CD4-positive, alpha-beta T cell (primary cell): ENCODE measurements around the gene MREG. TPM values are rescaled to one million over a fixed set of nuclear protein-coding genes. Genes with fewer than 3 reads are reported as not detected.

Experiments used
- ATAC-seq: fragments of 200-7000 bp; cut with Tn5 transposase; one replicate; pipeline ENCODE4 v1.10.0; 2022; ENCODE audit warnings: mild to moderate bottlenecking; ENCODE audit not compliant: poor library complexity
- CTCF ChIA-PET: fragments of 350-600 bp; sonication (Branson Sonifier 250); formaldehyde crosslinking; loops from one replicate; lab custom pipeline; 2021; ENCODE audit warnings: antibody characterized with exemption, inconsistent platforms; lab: Charles Lee
- POLR2A ChIA-PET: fragments of 350-600 bp; sonication (Branson Sonifier 250); formaldehyde crosslinking; loops from one replicate; lab custom pipeline; 2021; ENCODE audit warnings: antibody characterized with exemption, inconsistent platforms; lab: Charles Lee
- DNase-seq, 14 experiments: peaks; one replicate each; pipeline ENCODE4 v3.0.0-alpha.2; 2013 to 2020; ENCODE audit warnings: mixed read lengths in 2 of 14
- H3K27ac ChIP-seq, 2 donors: one replicate each; pipeline versions ENCODE4 v1.5.1 to v1.7.0; 2013; ENCODE audit warnings: low read length in 2 of 2, low read depth in 1 of 2, mild to moderate bottlenecking in 1 of 2
- H3K27me3 ChIP-seq, 2 experiments: 1 replicate in 1 of 2; 2 replicates in 1 of 2; pipeline versions ENCODE4 v1.6.1 to v1.7.0; 2013; ENCODE audit warnings: low read length in 2 of 2, control low read depth in 1 of 2, mild to moderate bottlenecking in 1 of 2, moderate library complexity in 1 of 2; ENCODE audit not compliant: insufficient read depth in 2 of 2, control insufficient read depth in 1 of 2
- H3K36me3 ChIP-seq: one replicate; pipeline ENCODE4 v1.6.1; 2013; ENCODE audit warnings: low read length, control low read depth; ENCODE audit not compliant: insufficient read depth
- H3K4me1 ChIP-seq: one replicate; pipeline ENCODE4 v1.6.1; 2013; ENCODE audit warnings: low read length, control low read depth; ENCODE audit not compliant: insufficient read depth
- H3K4me3 ChIP-seq: one replicate; pipeline ENCODE4 v1.5.1; 2013; ENCODE audit warnings: mild to moderate bottlenecking, low read length, moderate library complexity
- H3K9me3 ChIP-seq, 2 experiments: 1 replicate in 1 of 2; 2 replicates in 1 of 2; pipeline versions ENCODE4 v1.6.1 to v1.7.0; 2013; ENCODE audit warnings: low read length in 2 of 2, mild to moderate bottlenecking in 2 of 2, control low read depth in 1 of 2, moderate library complexity in 1 of 2; ENCODE audit not compliant: control insufficient read depth in 1 of 2, insufficient read depth in 1 of 2
- H3K27ac Mint-ChIP-seq: one replicate; pipeline ENCODE4 v1.8.0; 2020; ENCODE audit warnings: mixed read lengths
- H3K27me3 Mint-ChIP-seq: one replicate; pipeline ENCODE4 v1.8.0; 2021; ENCODE audit warnings: mixed read lengths
- H3K36me3 Mint-ChIP-seq: one replicate; pipeline ENCODE4 v1.8.0; 2021; ENCODE audit warnings: low read depth, mixed read lengths
- H3K4me1 Mint-ChIP-seq: one replicate; pipeline ENCODE4 v1.8.0; 2021; ENCODE audit warnings: low read depth, mixed read lengths
- H3K4me3 Mint-ChIP-seq: one replicate; pipeline ENCODE4 v1.8.0; 2020; ENCODE audit warnings: mild to moderate bottlenecking, mixed read lengths
- H3K9me3 Mint-ChIP-seq: one replicate; pipeline ENCODE4 v1.8.0; 2020; ENCODE audit warnings: mixed read lengths
- intact Hi-C, 2 experiments: fragments of 100-400 bp; cut with DNase I in 1 of 2; cut with micrococcal nuclease in 1 of 2; formaldehyde crosslinking; loops; one replicate each; pipeline versions ENCODE4 v1.15.1 to v1.9.0; 2023 to 2025; cut with DNase I, micrococcal nuclease
- total RNA-seq, 174 experiments: library from RNA in 2 of 174; stranded (reverse) in 2 of 174; gene quantifications; one replicate each; pipeline ENCODE4 v1.2.3 and lab custom pipeline; 2021 to 2026
- TF ChIP-seq, protein P1 (sequence below): fragments of 200-600 bp; IDR thresholded peaks from one replicate; pipeline ENCODE4 v1.8.0; 2022; ENCODE audit warnings: antibody characterized with exemption, mild to moderate bottlenecking

Gene MREG
- total RNA-seq, 2 experiments from 2014 or later, result 1.8 to 2.8 TPM

DNA sequence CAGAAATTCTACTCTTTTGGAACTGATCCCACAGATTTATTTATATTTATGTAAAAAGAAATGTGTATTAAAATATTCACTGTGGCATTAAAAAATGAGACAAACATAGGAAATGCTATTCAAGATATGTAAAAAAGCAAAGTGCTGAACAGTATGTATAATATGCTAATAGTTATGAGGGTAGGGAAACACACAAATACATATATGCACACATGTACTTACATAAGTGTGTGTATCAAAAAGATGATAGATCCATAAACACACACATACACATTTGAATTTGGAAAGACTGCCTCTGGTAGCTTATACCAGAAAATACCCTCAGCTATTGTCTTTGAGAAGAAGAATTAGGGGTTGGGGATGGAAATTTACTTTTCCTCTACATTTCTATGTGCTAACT lies 103.2 kb downstream of the MREG start:
- Histone ChIP-seq H3K4me1 (no peaks in the 10 kb centered on the region), H3K4me3 (no peak overlapping the region), H3K27ac (no peak overlapping the region), H3K36me3 (no peaks in the 10 kb centered on the region), H3K9me3 (no peaks in the 10 kb centered on the region), H3K27me3 (no peaks in the 10 kb centered on the region)
- Mint-ChIP-seq H3K4me3 (no peak overlapping the region), H3K27ac (no peak overlapping the region), H3K27me3 (peaks cover 5% of the 10 kb centered on the region), H3K4me1 (no peaks in the 10 kb centered on the region), H3K36me3 (no peaks in the 10 kb centered on the region), H3K9me3 (no peaks in the 10 kb centered on the region)
- DNase-seq, result no peak
- CTCF ChIA-PET, result no interaction called here
- no peak for ATAC-seq
- POLR2A ChIA-PET, result no interaction called here
- TF ChIP-seq, protein P1, sequence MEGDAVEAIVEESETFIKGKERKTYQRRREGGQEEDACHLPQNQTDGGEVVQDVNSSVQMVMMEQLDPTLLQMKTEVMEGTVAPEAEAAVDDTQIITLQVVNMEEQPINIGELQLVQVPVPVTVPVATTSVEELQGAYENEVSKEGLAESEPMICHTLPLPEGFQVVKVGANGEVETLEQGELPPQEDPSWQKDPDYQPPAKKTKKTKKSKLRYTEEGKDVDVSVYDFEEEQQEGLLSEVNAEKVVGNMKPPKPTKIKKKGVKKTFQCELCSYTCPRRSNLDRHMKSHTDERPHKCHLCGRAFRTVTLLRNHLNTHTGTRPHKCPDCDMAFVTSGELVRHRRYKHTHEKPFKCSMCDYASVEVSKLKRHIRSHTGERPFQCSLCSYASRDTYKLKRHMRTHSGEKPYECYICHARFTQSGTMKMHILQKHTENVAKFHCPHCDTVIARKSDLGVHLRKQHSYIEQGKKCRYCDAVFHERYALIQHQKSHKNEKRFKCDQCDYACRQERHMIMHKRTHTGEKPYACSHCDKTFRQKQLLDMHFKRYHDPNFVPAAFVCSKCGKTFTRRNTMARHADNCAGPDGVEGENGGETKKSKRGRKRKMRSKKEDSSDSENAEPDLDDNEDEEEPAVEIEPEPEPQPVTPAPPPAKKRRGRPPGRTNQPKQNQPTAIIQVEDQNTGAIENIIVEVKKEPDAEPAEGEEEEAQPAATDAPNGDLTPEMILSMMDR, result no peak
- intact Hi-C loops, result no loop called here

DNA sequence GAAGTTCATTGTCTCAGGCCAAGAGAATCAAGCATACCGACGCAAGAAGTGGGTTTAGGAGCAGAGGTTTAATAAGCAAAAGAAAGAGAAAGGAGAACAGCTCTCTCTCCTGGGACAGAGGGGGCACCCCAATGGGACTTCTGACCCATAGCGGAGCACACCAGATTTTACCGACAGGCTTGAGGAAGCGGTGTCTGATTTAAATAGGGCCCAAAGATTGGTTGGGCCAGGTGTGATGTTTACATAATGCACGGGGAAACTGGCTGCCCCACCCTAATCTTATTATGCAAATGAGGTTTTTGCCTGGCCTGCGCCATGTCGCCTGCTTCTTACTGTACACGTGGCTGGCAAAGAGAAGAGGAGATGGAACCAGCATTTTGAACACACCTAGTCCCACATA lies 106.2 kb downstream of the MREG start:
- TF ChIP-seq, protein P1, result no peak
- DNase-seq (no peak), ATAC-seq (no peak)
- Histone ChIP-seq H3K27me3 (peaks cover 0 to 3% of the 10 kb centered on the region in 2 experiments), H3K4me1 (no peaks in the 10 kb centered on the region), H3K27ac (no peak overlapping the region), H3K9me3 (no peaks in the 10 kb centered on the region), H3K4me3 (no peak overlapping the region), H3K36me3 (no peaks in the 10 kb centered on the region)
- no peaks in the 10 kb centered on the region for H3K4me1 Mint-ChIP-seq
- CTCF ChIA-PET, result no interaction called here
- peaks cover 11% of the 10 kb centered on the region for H3K27me3 Mint-ChIP-seq
- no peaks in the 10 kb centered on the region for H3K36me3 Mint-ChIP-seq
- intact Hi-C loops, result no loop called here
- no peak overlapping the region for H3K4me3 Mint-ChIP-seq
- POLR2A ChIA-PET, result no interaction called here
- H3K9me3 Mint-ChIP-seq, result no peaks in the 10 kb centered on the region
- no peak overlapping the region for H3K27ac Mint-ChIP-seq

GRCh38 chr2:215906458-215906857 lies 106.9 kb downstream of the MREG start:
- no peak overlapping the region for H3K4me3 Mint-ChIP-seq
- no peaks in the 10 kb centered on the region for H3K9me3 ChIP-seq
- H3K36me3 Mint-ChIP-seq, result no peaks in the 10 kb centered on the region
- no peak for DNase-seq
- H3K27me3 Mint-ChIP-seq, result peaks cover 12% of the 10 kb centered on the region
- no peaks in the 10 kb centered on the region for H3K36me3 ChIP-seq
- no peaks in the 10 kb centered on the region for H3K4me1 Mint-ChIP-seq
- no peaks in the 10 kb centered on the region for H3K4me1 ChIP-seq
- no peak overlapping the region for H3K27ac ChIP-seq
- intact Hi-C loops, result no loop called here
- no peaks in the 10 kb centered on the region for H3K9me3 Mint-ChIP-seq
- no peak overlapping the region for H3K4me3 ChIP-seq
- CTCF ChIA-PET, result no interaction called here
- H3K27ac Mint-ChIP-seq, result no peak overlapping the region
- POLR2A ChIA-PET, result no interaction called here
- no peak for ATAC-seq
- peaks cover 0 to 3% of the 10 kb centered on the region in 2 experiments for H3K27me3 ChIP-seq
- TF ChIP-seq, protein P1, result no peak
